SKM-1 (cell line): ENCODE measurements around the gene PRUNE1.

Experiments
- DNase-seq: peaks from one replicate; lab custom pipeline; 2025; ENCODE audit not compliant: unreplicated experiment; lab: John Stamatoyannopoulos, UW

PRUNE1 gene

DNA sequence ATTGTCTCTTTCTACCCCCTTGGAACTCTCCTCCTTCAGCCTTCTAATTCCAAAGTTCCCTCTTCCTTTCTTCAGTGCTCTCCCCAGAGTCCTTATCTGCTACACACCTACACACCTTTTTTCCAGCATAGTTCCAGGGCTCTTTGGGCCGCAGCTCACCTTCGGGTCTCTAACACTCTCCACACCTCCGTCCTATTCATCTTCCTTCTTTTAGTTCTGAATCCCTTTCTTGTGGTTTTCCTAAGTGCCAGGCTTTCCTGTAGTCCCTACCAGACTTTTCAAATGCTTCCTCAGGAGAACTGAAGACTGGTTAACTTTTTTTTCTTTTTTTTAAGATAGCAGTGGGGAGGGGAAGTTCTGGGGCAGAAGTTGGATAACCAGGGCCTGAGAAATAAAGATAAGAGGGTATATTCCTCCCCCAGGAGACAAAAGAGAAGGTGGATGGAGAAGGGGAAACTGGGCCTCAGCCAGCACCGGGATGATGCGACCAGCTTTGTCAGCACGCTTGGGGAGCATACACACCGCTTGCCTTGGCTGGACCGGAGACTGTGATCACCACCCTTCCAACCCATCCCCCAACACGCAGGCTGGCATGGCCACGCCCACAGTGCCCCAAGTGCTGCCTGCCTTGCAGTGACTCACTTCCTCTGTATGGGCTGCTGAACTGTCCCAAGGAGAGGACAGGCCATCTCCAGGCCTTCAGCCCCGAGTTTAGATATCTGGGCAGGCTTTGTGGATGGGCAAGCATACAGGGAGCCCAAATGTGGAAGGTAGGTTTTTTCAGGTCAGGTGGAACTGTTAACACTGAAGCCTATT lies 31.2 kb upstream of the PRUNE1 start:
- peak; percentile 84 for DNase-seq

- DNase-seq: peak; percentile 92
These were observed 28.9 kb upstream of the PRUNE1 start for GRCh38 chr1:150979092-150980056.

GRCh38 chr1:150981177-150981804 lies 27.0 kb upstream of the PRUNE1 start:
- DNase-seq: no peak

- no peak for DNase-seq
These were observed 26.2 kb upstream of the PRUNE1 start, which contains the start of gene ANXA9 for GRCh38 chr1:150981805-150982712. Gene ANXA9 (plus strand): TSS chr1:150982292. CDS start chr1:150983106, 814 bp downstream.

GRCh38 chr1:150985179-150985825 lies 22.9 kb upstream of the PRUNE1 start:
- no peak for DNase-seq

- no peak for DNase-seq
These were observed 20.3 kb upstream of the PRUNE1 start for GRCh38 chr1:150987924-150988323.

DNA sequence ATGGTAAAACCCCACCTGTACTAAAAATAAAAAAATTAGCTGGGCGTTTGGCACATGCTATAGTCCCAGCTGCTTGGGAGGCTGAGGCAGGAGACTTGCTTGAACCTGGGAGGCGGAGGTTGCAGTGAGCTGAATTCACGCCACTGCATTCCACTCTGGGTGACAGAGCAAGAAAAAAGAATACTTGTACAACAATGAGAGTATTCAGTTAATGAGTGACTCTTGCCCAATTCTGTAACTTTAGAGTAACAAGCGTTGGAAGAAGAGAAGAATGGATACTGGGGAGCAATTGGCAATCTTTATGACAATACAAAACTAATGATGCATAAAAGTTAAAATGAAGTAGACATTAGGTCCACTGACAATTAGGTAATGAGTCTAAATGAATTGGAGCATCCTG lies 15.6 kb upstream of the PRUNE1 start:
- no peak for DNase-seq

DNA sequence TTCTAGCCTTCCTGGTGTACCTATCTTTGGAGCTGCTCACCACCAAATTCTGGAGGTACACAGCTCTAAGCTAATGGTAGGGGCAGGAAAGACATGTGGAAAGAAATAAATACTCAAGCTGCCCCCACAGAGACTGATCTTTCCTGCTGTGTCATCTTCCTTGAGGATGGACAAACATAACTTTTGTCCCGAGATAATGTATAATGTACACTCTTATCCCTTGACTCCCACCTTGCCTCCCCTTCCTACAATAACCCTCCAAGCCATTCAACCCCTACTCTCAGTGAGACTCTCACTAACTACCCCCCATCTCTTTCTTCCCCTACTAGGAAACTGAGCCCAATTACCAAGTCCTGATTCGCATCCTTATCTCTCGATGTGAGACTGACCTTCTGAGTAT lies 14.0 kb upstream of the PRUNE1 start:
- no peak for DNase-seq

GRCh38 chr1:150995460-150995859 lies 12.8 kb upstream of the PRUNE1 start:
- no peak for DNase-seq

DNA sequence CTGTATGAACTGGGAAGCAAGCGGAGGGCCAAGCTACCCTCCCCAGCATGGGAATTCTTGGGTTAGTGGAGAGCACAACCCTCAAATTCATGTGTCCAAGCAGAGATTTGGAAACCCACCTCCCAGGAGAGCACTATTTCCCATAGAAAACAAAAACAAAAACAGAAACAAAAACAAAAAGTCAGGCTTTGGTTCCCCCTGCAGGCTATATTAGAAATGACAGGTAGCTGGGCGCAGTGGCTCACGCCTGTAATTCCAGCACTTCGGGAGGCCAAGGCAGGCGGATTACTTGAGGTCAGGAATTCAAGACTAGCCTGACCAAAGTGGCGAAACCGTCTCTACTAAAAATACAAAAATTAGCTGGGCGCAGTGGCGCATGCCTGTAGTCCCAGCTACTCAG lies 12.4 kb upstream of the PRUNE1 start:
- no peak for DNase-seq

DNA sequence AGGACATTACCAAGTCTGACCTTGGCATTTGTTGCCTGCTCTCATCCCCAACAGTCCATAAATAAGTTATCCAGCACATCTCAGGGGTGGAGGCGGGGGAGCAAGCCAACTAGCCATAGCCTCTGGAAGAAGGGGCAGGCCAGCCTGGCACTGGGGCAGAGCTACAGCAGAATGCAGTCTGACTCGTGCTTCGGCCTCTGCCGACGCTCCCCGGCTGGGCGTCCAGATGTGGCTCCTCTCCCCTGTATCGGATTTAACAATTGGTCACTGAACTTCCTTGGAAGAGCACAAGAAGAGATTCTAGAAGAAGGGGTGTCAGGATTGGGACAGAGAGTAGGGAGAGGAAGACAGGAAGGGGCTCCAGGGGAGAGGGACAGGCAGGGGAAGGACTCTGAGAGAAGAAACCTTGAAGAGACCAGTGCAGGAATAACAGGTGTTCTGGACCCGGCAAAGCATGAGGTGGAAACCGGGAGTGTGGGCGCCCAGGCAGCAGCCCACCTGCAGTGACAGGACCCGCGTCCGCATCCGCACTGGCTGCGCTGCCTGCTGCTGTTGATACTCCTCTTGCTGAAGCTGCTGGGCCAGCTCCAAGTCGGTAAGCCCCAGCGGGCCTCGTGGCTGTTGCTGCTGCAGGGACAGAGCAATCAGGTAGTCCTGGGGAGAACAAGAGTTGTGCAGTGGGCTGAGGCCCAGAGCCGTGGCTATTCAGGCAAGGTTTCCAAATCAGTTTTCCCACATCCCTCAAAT lies 10.9 kb upstream of the PRUNE1 start:
- DNase-seq: no peak

GRCh38 chr1:150997949-150998348 lies 10.3 kb upstream of the PRUNE1 start:
- DNase-seq: no peak

DNA sequence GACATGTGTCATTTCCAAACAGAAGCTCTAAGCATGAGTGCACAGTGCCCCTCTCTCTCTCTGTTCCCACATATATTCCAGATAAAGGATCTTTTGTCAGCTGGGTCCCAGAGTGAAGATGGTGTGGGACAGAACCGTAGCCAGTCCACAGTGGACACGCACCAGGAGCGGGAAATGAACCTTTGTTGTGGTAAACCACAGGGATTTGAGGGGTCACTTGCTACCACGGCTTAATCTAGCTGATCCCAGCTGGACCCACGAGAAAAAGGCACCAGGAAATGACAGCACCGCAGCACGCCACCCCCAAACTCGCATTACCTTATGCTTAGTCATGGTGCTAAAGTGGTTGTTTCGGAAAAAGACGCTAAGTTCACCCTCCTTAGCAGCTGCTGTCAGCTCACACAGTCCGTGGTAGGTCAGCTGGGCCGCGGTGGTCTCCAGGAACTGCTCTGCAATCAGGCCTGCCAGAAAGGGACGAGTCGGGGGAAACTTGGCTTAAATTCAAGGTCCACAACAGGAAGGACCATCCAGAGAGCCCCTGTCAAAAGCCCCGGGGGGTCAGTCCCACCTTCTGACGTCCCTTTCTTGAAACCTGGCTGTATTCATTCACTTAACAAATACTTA lies 9.1 kb upstream of the PRUNE1 start:
- no peak for DNase-seq

- no peak for DNase-seq
These were observed 8.3 kb upstream of the PRUNE1 start for GRCh38 chr1:150999926-151000325.

GRCh38 chr1:151000408-151000807 lies 7.8 kb upstream of the PRUNE1 start:
- no peak for DNase-seq

- DNase-seq: peak; percentile 82
These were observed 6.6 kb upstream of the PRUNE1 start for GRCh38 chr1:151001602-151002001.

DNA sequence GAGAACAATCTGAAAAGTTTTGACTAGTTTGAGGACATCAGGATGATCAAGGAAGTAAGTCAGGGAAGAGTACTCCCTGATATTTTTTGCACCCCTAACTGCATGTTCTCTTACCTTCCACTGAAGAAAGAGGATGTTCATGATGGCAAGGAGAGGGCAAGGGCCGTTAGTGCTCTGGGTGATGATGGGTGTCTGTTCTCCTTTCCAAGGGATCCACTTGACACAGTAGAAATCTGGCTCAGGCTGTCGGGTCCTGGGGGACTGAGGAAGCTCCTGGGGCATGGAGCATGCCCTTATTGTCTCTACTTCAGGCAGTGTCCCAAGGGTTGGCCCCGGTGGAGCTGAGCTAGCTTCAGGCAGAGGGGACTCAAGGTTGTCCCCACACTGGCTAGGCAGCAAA lies 6.2 kb upstream of the PRUNE1 start:
- DNase-seq: peak; percentile 68

DNA sequence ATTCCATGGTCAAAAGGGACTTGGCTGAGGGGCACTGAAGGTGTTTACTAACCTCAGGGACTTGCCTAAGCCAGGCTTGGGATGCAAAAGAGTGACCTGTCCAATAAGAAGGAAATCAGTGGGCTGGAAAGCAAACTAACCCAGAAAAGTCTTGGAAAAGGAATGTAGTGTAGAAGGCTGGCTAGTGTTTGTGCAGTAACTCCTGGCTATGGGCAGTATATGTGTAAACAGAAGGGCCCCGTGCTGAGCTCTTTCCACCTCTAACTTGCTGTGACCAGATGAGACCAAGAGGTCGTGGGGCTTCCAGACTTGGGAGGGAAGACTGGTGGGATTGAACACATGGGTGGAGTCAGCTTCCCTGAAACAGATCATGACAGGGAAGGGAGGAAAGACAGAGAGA lies 5.6 kb upstream of the PRUNE1 start:
- no peak for DNase-seq

GRCh38 chr1:151003180-151003579 lies 5.1 kb upstream of the PRUNE1 start:
- peak; percentile 92 for DNase-seq
